ENCODE results near the gene LZTFL1.

GRCh38 chr3:45860481-45860880 is 18.6 kb upstream of the LZTFL1 start:
- TF ChIP-seq, protein P1, sequence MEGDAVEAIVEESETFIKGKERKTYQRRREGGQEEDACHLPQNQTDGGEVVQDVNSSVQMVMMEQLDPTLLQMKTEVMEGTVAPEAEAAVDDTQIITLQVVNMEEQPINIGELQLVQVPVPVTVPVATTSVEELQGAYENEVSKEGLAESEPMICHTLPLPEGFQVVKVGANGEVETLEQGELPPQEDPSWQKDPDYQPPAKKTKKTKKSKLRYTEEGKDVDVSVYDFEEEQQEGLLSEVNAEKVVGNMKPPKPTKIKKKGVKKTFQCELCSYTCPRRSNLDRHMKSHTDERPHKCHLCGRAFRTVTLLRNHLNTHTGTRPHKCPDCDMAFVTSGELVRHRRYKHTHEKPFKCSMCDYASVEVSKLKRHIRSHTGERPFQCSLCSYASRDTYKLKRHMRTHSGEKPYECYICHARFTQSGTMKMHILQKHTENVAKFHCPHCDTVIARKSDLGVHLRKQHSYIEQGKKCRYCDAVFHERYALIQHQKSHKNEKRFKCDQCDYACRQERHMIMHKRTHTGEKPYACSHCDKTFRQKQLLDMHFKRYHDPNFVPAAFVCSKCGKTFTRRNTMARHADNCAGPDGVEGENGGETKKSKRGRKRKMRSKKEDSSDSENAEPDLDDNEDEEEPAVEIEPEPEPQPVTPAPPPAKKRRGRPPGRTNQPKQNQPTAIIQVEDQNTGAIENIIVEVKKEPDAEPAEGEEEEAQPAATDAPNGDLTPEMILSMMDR (IDR thresholded peaks at IDR 0.05) = no peak
- TF ChIP-seq POLR2A (IDR thresholded peaks at IDR 0.05) = no peak

Measured in body of pancreas (tissue), 4 donors.